Spleen (tissue), 7 donors: ENCODE measurements around the gene FDX1.

Experiments used
- CTCF ChIP-seq, 11 experiments: fragments of 200-600 bp in 7 of 11; fragments of 450-650 bp in 4 of 11; sonication (generic) in 4 of 11; IDR thresholded peaks in 8 of 11; conservative IDR thresholded peaks in 3 of 11; 1 replicate in 7 of 11; 2 replicates in 4 of 11; pipeline versions ENCODE4 v1.4.0 to v1.8.0; 2016 to 2021; ENCODE audit warnings: antibody characterized with exemption in 11 of 11, inconsistent platforms in 4 of 11, mild to moderate bottlenecking in 1 of 11
- POLR2A ChIP-seq, 3 donors: fragments of 450-650 bp; IDR thresholded peaks; one replicate each; pipeline ENCODE4 v1.5.1; 2017; ENCODE audit warnings: antibody characterized with exemption in 3 of 3, mild to moderate bottlenecking in 1 of 3
- donor health status: DM: no; HTN: no; CAD: no; lungs with moderate emphysema.
- donor health status: DM: no; HTN: no; CAD: no.
- donor health status: DM: no; HTN: no; CAD: no.

GRCh38 chr11:110434952-110435779 lies 5.4 kb downstream of the FDX1 start:
- no peak for TF ChIP-seq POLR2A (IDR thresholded peaks at IDR 0.05)
- TF ChIP-seq CTCF (IDR thresholded peaks at IDR 0.05 in 8 of 11, conservative IDR thresholded peaks at IDR 0.05 in 3 of 11), result peak in 5 of 11 experiments; percentile 12 to 30 (median 24)
